IMR-90 (cell line): ENCODE results near the gene RSU1. TPM values are rescaled to one million over a fixed set of nuclear protein-coding genes. Genes with fewer than 3 reads are reported as not detected.

Experiments used
- ATAC-seq: fragments of 200-7000 bp; cut with Tn5 transposase; 2 replicates; pipeline ENCODE4 v1.9.1; 2020; ENCODE audit warnings: low read depth, mild to moderate bottlenecking, moderate library complexity
- BruUV-seq: library from RNA; stranded (reverse); fragments of 400-500 nt; replicated peaks from 2 replicates; lab custom pipeline; 2021; lab: Mats Ljungman, UMichigan
- CTCF ChIA-PET: fragments of 300-600 bp; formaldehyde crosslinking; extraction: SDS; loops from one replicate; lab custom pipeline; 2021; ENCODE audit warnings: antibody characterized with exemption; lab: Yijun Ruan, JAX
- POLR2A ChIA-PET: fragments of 300-600 bp; sonication (Branson Sonifier 250); formaldehyde crosslinking; loops from one replicate; lab custom pipeline; 2022; ENCODE audit warnings: antibody characterized with exemption; ENCODE audit not compliant: unreplicated experiment; lab: Charles Lee
- DNase-seq: peaks from one replicate; pipeline ENCODE4 v3.0.0; 2013
- H2AFZ ChIP-seq: replicated peaks from 2 replicates; pipeline ENCODE3; 2013; ENCODE audit warnings: low read length, mild to moderate bottlenecking; ENCODE audit not compliant: poor library complexity
- H2AK5ac ChIP-seq: 2 replicates; pipeline ENCODE4 v1.6.1; 2013; ENCODE audit warnings: low read depth, low read length, inconsistent platforms
- H2AK9ac ChIP-seq: replicated peaks from 2 replicates; pipeline ENCODE3; 2013; ENCODE audit warnings: mild to moderate bottlenecking, low read depth, low read length, moderate library complexity; ENCODE audit not compliant: poor library complexity
- H2BK120ac ChIP-seq: 2 replicates; pipeline ENCODE4 v1.6.1; 2013; ENCODE audit warnings: low read depth, low read length, inconsistent platforms
- H2BK15ac ChIP-seq: 3 replicates; pipeline ENCODE4 v1.6.1; 2013; ENCODE audit warnings: low read depth, low read length, inconsistent platforms
- H2BK20ac ChIP-seq: 2 replicates; pipeline ENCODE4 v1.6.1; 2013; ENCODE audit warnings: low read depth, mild to moderate bottlenecking, inconsistent platforms, low read length, moderate library complexity
- H2BK5ac ChIP-seq: 2 replicates; pipeline ENCODE4 v1.6.1; 2013; ENCODE audit warnings: mild to moderate bottlenecking, low read depth, low read length, inconsistent platforms; ENCODE audit not compliant: poor library complexity, severe bottlenecking
- H3K14ac ChIP-seq: replicated peaks from 2 replicates; pipeline ENCODE4 v1.6.1; 2013; ENCODE audit warnings: low read depth, low read length, inconsistent platforms
- H3K18ac ChIP-seq: 2 replicates; pipeline ENCODE4 v1.6.1; 2013; ENCODE audit warnings: low read depth, low read length, control low read depth
- H3K23ac ChIP-seq: 2 replicates; pipeline ENCODE4 v1.6.1; 2013; ENCODE audit warnings: low read depth, low read length, inconsistent platforms
- H3K27ac ChIP-seq: 2 replicates; pipeline ENCODE4 v1.5.1; 2013; ENCODE audit warnings: mild to moderate bottlenecking, control low read depth, low read length; ENCODE audit not compliant: insufficient read depth
- H3K27me3 ChIP-seq: 2 replicates; pipeline ENCODE4 v1.6.1; 2013; ENCODE audit warnings: low read length; ENCODE audit not compliant: control insufficient read depth, insufficient read depth
- H3K36me3 ChIP-seq: 2 replicates; pipeline ENCODE4 v1.6.1; 2013; ENCODE audit warnings: low read length, mixed read lengths; ENCODE audit not compliant: control insufficient read depth, insufficient read depth
- H3K4ac ChIP-seq: 2 replicates; pipeline ENCODE4 v1.6.1; 2013; ENCODE audit warnings: low read depth, low read length, inconsistent platforms
- H3K4me1 ChIP-seq: 2 replicates; pipeline ENCODE4 v1.6.1; 2013; ENCODE audit warnings: low read length, mixed read lengths; ENCODE audit not compliant: control insufficient read depth, insufficient read depth
- H3K4me2 ChIP-seq: 2 replicates; pipeline ENCODE4 v1.6.1; 2013; ENCODE audit warnings: low read depth, mild to moderate bottlenecking, control low read depth, low read length, moderate library complexity
- H3K4me3 ChIP-seq: 2 replicates; pipeline ENCODE4 v1.5.1; 2013; ENCODE audit warnings: low read depth, mild to moderate bottlenecking, control low read depth, low read length, moderate library complexity; ENCODE audit not compliant: insufficient read depth
- H3K56ac ChIP-seq: 2 replicates; pipeline ENCODE4 v1.6.1; 2013; ENCODE audit warnings: low read length, inconsistent platforms; ENCODE audit not compliant: insufficient read depth; ENCODE audit errors: extremely low read depth
- H3K79me1 ChIP-seq, 2 experiments: 2 replicates each; pipeline ENCODE4 v1.6.1; 2013; ENCODE audit warnings: low read length in 2 of 2, inconsistent platforms in 1 of 2, low read depth in 1 of 2
- H3K9ac ChIP-seq: 2 replicates; pipeline ENCODE4 v1.6.1; 2013; ENCODE audit warnings: low read depth, low read length, control low read depth
- H3K9me1 ChIP-seq: 2 replicates; pipeline ENCODE4 v1.6.1; 2013; ENCODE audit warnings: low read length, inconsistent platforms; ENCODE audit not compliant: insufficient read depth
- H3K9me3 ChIP-seq: 2 replicates; pipeline ENCODE4 v1.6.1; 2013; ENCODE audit warnings: low read length; ENCODE audit not compliant: control insufficient read depth, insufficient read depth
- H4K20me1 ChIP-seq: 2 replicates; pipeline ENCODE4 v1.6.1; 2013; ENCODE audit warnings: low read length, inconsistent platforms; ENCODE audit not compliant: insufficient read depth
- H4K5ac ChIP-seq: 2 replicates; pipeline ENCODE4 v1.6.1; 2013; ENCODE audit warnings: mild to moderate bottlenecking, low read depth, low read length, control low read depth
- H4K8ac ChIP-seq, 2 experiments: 2 replicates each; pipeline ENCODE4 v1.6.1; 2013; ENCODE audit warnings: low read depth in 2 of 2, low read length in 2 of 2, control low read depth in 1 of 2, inconsistent platforms in 1 of 2
- H4K91ac ChIP-seq: 2 replicates; pipeline ENCODE4 v1.6.1; 2013; ENCODE audit warnings: low read depth, low read length, inconsistent platforms; ENCODE audit not compliant: insufficient read depth
- CHD1 ChIP-seq: IDR thresholded peaks from 2 replicates; pipeline ENCODE4 v1.6.1; 2012; ENCODE audit warnings: low read depth, low read length, improper control_type of control experiment
- FOS ChIP-seq: fragments of 150-350 bp; IDR thresholded peaks from 2 replicates; pipeline ENCODE4 v1.6.1; 2016; ENCODE audit warnings: low read depth, low read length
- RAD21 ChIP-seq: IDR thresholded peaks from 2 replicates; pipeline ENCODE4 v1.6.1; 2012; ENCODE audit warnings: low read length, improper control_type of control experiment
- RFX5 ChIP-seq: IDR thresholded peaks from 2 replicates; pipeline ENCODE4 v1.8.0; 2012; ENCODE audit warnings: low read depth, mild to moderate bottlenecking, low read length, moderate library complexity
- SMC3 ChIP-seq: fragments of 150-350 bp; IDR thresholded peaks from 2 replicates; pipeline ENCODE4 v1.6.1; 2016; ENCODE audit warnings: low read depth, mild to moderate bottlenecking, antibody characterized with exemption, low read length, moderate library complexity
- WGBS, 2 experiments: methylation state at CpG; one replicate each; pipeline versions ENCODE4 v1.1.5 to v1.1.7; 2013; ENCODE audit warnings: missing lambda C conversion rate in 2 of 2; ENCODE audit not compliant: insufficient read length in 1 of 2; ENCODE audit errors: extremely low coverage in 2 of 2; 5-methylcytosine and 5-hydroxymethylcytosine counted together
- dilution Hi-C: fragments of 300-500 bp; cut with HindIII; formaldehyde crosslinking; loops from one replicate; pipeline ENCODE4 v1.14.3; 2018; ENCODE audit warnings: low sequenced_read_pairs; ENCODE audit not compliant: unreplicated experiment
- in situ Hi-C: fragments of 300-500 bp; cut with MboI; formaldehyde crosslinking; loops from 3 replicates; pipeline ENCODE4 v1.14.3; 2019; ENCODE audit warnings: low sequenced_read_pairs, inconsistent platforms, mixed read lengths
- intact Hi-C: fragments of 100-400 bp; cut with micrococcal nuclease; formaldehyde crosslinking; loops from 2 replicates; pipeline ENCODE4 v1.10.0; 2022
- polyA plus RNA-seq, 3 experiments: library from polyadenylated mRNA; depleted of rRNA; stranded (reverse); fragments of >200 nt; gene quantifications; 2 replicates each; pipeline ENCODE4 v1.2.3, GENCODE V29; 2012; ENCODE audit warnings: low replicate concordance in 1 of 3
- total RNA-seq: library from RNA; depleted of rRNA; stranded (reverse); fragments of >200 nt; gene quantifications from 2 replicates; pipeline ENCODE4 v1.2.3, GENCODE V29; 2012

RSU1 gene
- total and polyA plus RNA-seq, 2 of the 4 experiments (the other 2 are of a cell fraction) = 134 to 148 TPM

DNA sequence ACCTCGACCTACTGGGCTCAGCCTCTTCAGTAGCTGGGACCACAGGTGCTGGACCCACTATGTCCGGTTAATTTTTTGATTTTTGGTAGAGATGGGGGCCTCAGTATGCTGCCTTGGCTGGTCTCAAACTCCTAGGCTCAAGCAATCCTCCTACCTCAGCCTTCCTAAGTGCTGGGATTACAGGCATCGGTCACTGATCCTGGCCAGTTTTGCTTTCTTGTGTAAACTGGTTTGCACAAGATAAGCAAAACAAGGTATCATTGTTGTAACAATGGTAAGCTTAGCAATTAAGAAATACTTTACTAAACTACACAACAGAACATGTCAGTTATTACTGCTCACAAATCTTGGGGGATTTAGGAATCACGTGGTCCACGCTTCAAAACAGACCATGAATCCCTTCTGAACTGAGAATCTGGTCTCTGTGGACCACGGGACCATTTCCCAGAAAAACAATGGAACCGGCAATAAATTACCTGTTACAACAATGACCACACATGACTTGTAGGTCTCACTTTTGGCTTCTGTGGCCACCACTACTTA is 36.8 kb downstream of the RSU1 start:
- in situ Hi-C loops = loop anchor here (5.0 kb wide), 1 partner anchor 878 kb away; no protein-coding TSS in a partner anchor
- Histone ChIP-seq H3K27ac (no peak overlapping the region), H3K4me2 (no peak overlapping the region), H3K79me1 (peaks cover 18 to 34% of the 10 kb centered on the region in 2 experiments), H2BK20ac (no peak overlapping the region), H3K4me1 (peaks cover 4% of the 10 kb centered on the region), H3K9me3 (no peaks in the 10 kb centered on the region), H2AK5ac (no peak overlapping the region), H2AK9ac (no peak overlapping the region), H3K9ac (no peak overlapping the region), H2BK120ac (no peak overlapping the region), H4K20me1 (peaks cover 11% of the 10 kb centered on the region), H3K36me3 (peaks cover 4% of the 10 kb centered on the region), H3K4ac (no peak overlapping the region), H3K14ac (no peak overlapping the region), H4K91ac (no peak overlapping the region), H4K8ac (no peak overlapping the region), H3K56ac (no peak overlapping the region), H4K5ac (no peak overlapping the region), H3K4me3 (no peak overlapping the region), H2BK5ac (no peak overlapping the region), H3K27me3 (no peaks in the 10 kb centered on the region), H2AFZ (no peak overlapping the region), H3K9me1 (peaks cover 4% of the 10 kb centered on the region; the same call in 1 of the 2 replicates), H3K23ac (no peak overlapping the region), H3K18ac (no peak overlapping the region), H2BK15ac (no peak overlapping the region)
- CTCF ChIA-PET = no interaction called here
- no TSS peak for BruUV-seq
- WGBS, 2 experiments = 90% methylated on average over 2 of the region's 7 CpGs; no CpG with 5 or more reads in 1 of the 2 experiments
- dilution Hi-C loops = no loop called here
- ATAC-seq (no peak), DNase-seq (no peak)
- intact Hi-C loops = no loop called here
- POLR2A ChIA-PET = no interaction called here
- TF ChIP-seq SMC3 (no peak), FOS (no peak), RAD21 (no peak), RFX5 (no peak), CHD1 (no peak)
